PC-3 (cell line): ENCODE results near the gene SFN. TPM values are rescaled to one million over a fixed set of nuclear protein-coding genes. Genes with fewer than 3 reads are reported as not detected.

Source experiments
- ATAC-seq: fragments of 200-7000 bp; cut with Tn5 transposase; 2 replicates; pipeline ENCODE4 v1.9.1; 2020; ENCODE audit warnings: mild to moderate bottlenecking, moderate library complexity
- BruUV-seq: library from RNA; stranded (reverse); fragments of 400-500 nt; replicated peaks from 2 replicates; lab custom pipeline; 2021; lab: Mats Ljungman, UMichigan
- CTCF ChIA-PET: fragments of 300-600 bp; sonication (Branson Sonifier 250); formaldehyde crosslinking; loops from one replicate; lab custom pipeline; 2022; ENCODE audit warnings: antibody characterized with exemption; lab: Charles Lee
- POLR2A ChIA-PET: fragments of 300-600 bp; sonication (Branson Sonifier 250); formaldehyde crosslinking; loops from one replicate; lab custom pipeline; 2022; ENCODE audit warnings: antibody characterized with exemption; ENCODE audit not compliant: unreplicated experiment; lab: Charles Lee
- DNase-seq: peaks from one replicate; pipeline ENCODE4 v3.0.0-alpha.2; 2015
- H2AFZ ChIP-seq: fragments of 300-600 bp; sonication (generic); 2 replicates; pipeline ENCODE4 v1.6.0; 2016; ENCODE audit warnings: antibody characterized with exemption, low read length
- H3F3A ChIP-seq: fragments of 300-600 bp; sonication (generic); one replicate; pipeline ENCODE4 v1.6.0; 2017; ENCODE audit warnings: antibody characterized with exemption, low read length, control low read depth, mild to moderate bottlenecking; ENCODE audit not compliant: unreplicated experiment
- H3K27ac ChIP-seq: fragments of 300-600 bp; sonication (generic); 2 replicates; pipeline ENCODE4 v1.5.1; 2016; ENCODE audit warnings: mild to moderate bottlenecking, low read length
- H3K27me3 ChIP-seq: fragments of 300-600 bp; sonication (generic); 2 replicates; pipeline ENCODE4 v1.6.1; 2016; ENCODE audit warnings: low read length, mixed read lengths
- H3K36me3 ChIP-seq: fragments of 300-600 bp; sonication (generic); 2 replicates; pipeline ENCODE4 v1.6.1; 2016; ENCODE audit warnings: low read depth, mixed run types, low read length, mixed read lengths
- H3K4me1 ChIP-seq: fragments of 300-600 bp; sonication (generic); 2 replicates; pipeline ENCODE4 v1.5.1; 2016; ENCODE audit warnings: low read length; ENCODE audit not compliant: insufficient read depth
- H3K4me2 ChIP-seq: fragments of 300-600 bp; sonication (generic); 2 replicates; pipeline ENCODE4 v1.6.0; 2016; ENCODE audit warnings: low read length
- H3K4me3 ChIP-seq: fragments of 300-600 bp; sonication (generic); 2 replicates; pipeline ENCODE4 v1.5.1; 2016; ENCODE audit warnings: mild to moderate bottlenecking, low read length, mixed read lengths
- H3K79me2 ChIP-seq: fragments of 300-600 bp; sonication (generic); 2 replicates; pipeline ENCODE4 v1.6.1; 2017; ENCODE audit warnings: low read length, mixed read lengths
- H3K9ac ChIP-seq: fragments of 300-600 bp; sonication (generic); 2 replicates; pipeline ENCODE4 v1.6.0; 2016; ENCODE audit warnings: mild to moderate bottlenecking, low read length
- H3K9me2 ChIP-seq: fragments of 300-600 bp; sonication (generic); replicated peaks from 2 replicates; pipeline ENCODE4 v1.6.1; 2016; ENCODE audit warnings: mixed run types, low read length, mixed read lengths
- H3K9me3 ChIP-seq: fragments of 300-600 bp; sonication (generic); 2 replicates; pipeline ENCODE4 v1.6.1; 2016; ENCODE audit warnings: low read length, mixed read lengths
- H4K20me1 ChIP-seq: fragments of 300-600 bp; sonication (generic); 2 replicates; pipeline ENCODE4 v1.6.1; 2016; ENCODE audit warnings: low read length, mixed read lengths
- CTCF ChIP-seq: fragments of 300-600 bp; sonication (generic); conservative IDR thresholded peaks from 2 replicates; pipeline ENCODE4 v1.5.1; 2017; ENCODE audit warnings: antibody characterized with exemption, low read depth, mild to moderate bottlenecking, low read length
- EZH2 ChIP-seq: fragments of 300-600 bp; sonication (generic); IDR thresholded peaks from one replicate; pipeline ENCODE4 v1.6.1; 2017; ENCODE audit warnings: antibody characterized with exemption, mild to moderate bottlenecking, low read length; ENCODE audit not compliant: unreplicated experiment
- EZH2phosphoT487 ChIP-seq: fragments of 300-600 bp; sonication (generic); IDR thresholded peaks from 2 replicates; pipeline ENCODE4 v1.6.1; 2018; ENCODE audit warnings: mild to moderate bottlenecking, antibody characterized with exemption, low read length, borderline replicate concordance
- intact Hi-C: fragments of 100-400 bp; cut with micrococcal nuclease; formaldehyde crosslinking; loops from 2 replicates; pipeline ENCODE4 v1.9.0; 2023
- total RNA-seq: library from RNA; depleted of rRNA; stranded (reverse); fragments of >200 nt; gene quantifications from 2 replicates; pipeline ENCODE4 v1.2.3, GENCODE V29; 2014

Gene SFN
- total RNA-seq, 1 experiment from 2014 or later: 411 TPM

- no peaks in the 10 kb centered on the region for H3K27me3 ChIP-seq
- ChIA-PET CTCF (interaction anchor here (0.6 kb wide), 1 partner anchor 89 kb away, joined by 4 read pairs; no protein-coding TSS in a partner anchor), POLR2A (no interaction called here)
- peaks cover 12% of the 10 kb centered on the region for H3K79me2 ChIP-seq
- H3K27ac ChIP-seq: peak overlapping the region; percentile 33
- BruUV-seq: no TSS peak
- no peak overlapping the region for H3K4me3 ChIP-seq
- no peak overlapping the region for H2AFZ ChIP-seq
- H3K36me3 ChIP-seq: peaks cover 8% of the 10 kb centered on the region
- ATAC-seq (no peak), DNase-seq (peak; percentile 34)
- 0 out of 2 replicates have a peak overlapping the region, but pooled peaks have one; percentile 8 for H3K4me2 ChIP-seq
- H3K4me1 ChIP-seq: peaks cover 58% of the 10 kb centered on the region
- TF ChIP-seq CTCF (no peak), EZH2 (no peak), EZH2phosphoT487 (no peak)
- H3K9me3 ChIP-seq: no peaks in the 10 kb centered on the region
- H4K20me1 ChIP-seq: peaks cover 7% of the 10 kb centered on the region; the same call in 1 of the 2 replicates
- no peak overlapping the region for H3K9ac ChIP-seq
- peaks cover 16% of the 10 kb centered on the region for H3F3A ChIP-seq
- no peaks in the 10 kb centered on the region for H3K9me2 ChIP-seq
- intact Hi-C loops: no loop called here
These were observed 3.9 kb upstream of the SFN start for GRCh38 chr1:26858891-26859640.

GRCh38 chr1:26861286-26861701 is 1.7 kb upstream of the SFN start:
- Histone ChIP-seq H3K36me3 (no peaks in the 10 kb centered on the region), H3F3A (peaks cover 16% of the 10 kb centered on the region), H3K4me2 (peak overlapping the region; percentile 61), H3K9me2 (no peaks in the 10 kb centered on the region), H4K20me1 (peaks cover 7% of the 10 kb centered on the region; the same call in 1 of the 2 replicates), H3K27me3 (no peaks in the 10 kb centered on the region), H3K9me3 (no peaks in the 10 kb centered on the region), H3K79me2 (peaks cover 20% of the 10 kb centered on the region), H3K27ac (peak overlapping the region; percentile 95), H3K4me1 (peaks cover 54% of the 10 kb centered on the region), H3K4me3 (no peak overlapping the region; the same call in 1 of the 2 replicates), H2AFZ (peak overlapping the region; percentile 33; the same call in 1 of the 2 replicates), H3K9ac (peak overlapping the region; percentile 62)
- intact Hi-C loops: loop anchor here (5.0 to 10.0 kb wide), 2 partner anchors 74 to 166 kb away; partner anchors contain the start of genes ARID1A and PIGV
- DNase-seq (peak; percentile 74), ATAC-seq (no peak)
- TF ChIP-seq EZH2phosphoT487 (no peak), EZH2 (no peak), CTCF (peak; percentile 51)
- ChIA-PET POLR2A (no interaction called here), CTCF (interaction anchor here (0.5 to 1.2 kb wide), 2 partner anchors 12 to 21 kb away, joined by 4 to 11 read pairs; no protein-coding TSS in a partner anchor)
- no TSS peak for BruUV-seq
